Smooth muscle cell (in vitro differentiated cells): ENCODE data around the gene FOXS1. TPM values are rescaled to one million over a fixed set of nuclear protein-coding genes. Genes with fewer than 3 reads are reported as not detected.

ENCODE experiments used
- DNase-seq: peaks from one replicate; lab custom pipeline; 2025; ENCODE audit not compliant: unreplicated experiment; lab: John Stamatoyannopoulos, UW
- H2AFZ ChIP-seq: fragments of 200-600 bp; sonication (generic); 2 replicates; pipeline ENCODE4 v1.6.0; 2016; ENCODE audit warnings: antibody characterized with exemption, low read depth, mild to moderate bottlenecking
- H3F3A ChIP-seq: fragments of 200-600 bp; sonication (generic); 2 replicates; pipeline ENCODE4 v1.6.0; 2017; ENCODE audit warnings: antibody characterized with exemption, low read depth
- H3K27ac ChIP-seq: fragments of 200-600 bp; sonication (generic); 2 replicates; pipeline ENCODE4 v1.5.1; 2016; ENCODE audit warnings: low read depth, mild to moderate bottlenecking
- H3K27me3 ChIP-seq: fragments of 200-600 bp; sonication (generic); 2 replicates; pipeline ENCODE4 v1.6.1; 2016; ENCODE audit warnings: low read depth, mild to moderate bottlenecking
- H3K36me3 ChIP-seq: fragments of 200-600 bp; sonication (generic); 2 replicates; pipeline ENCODE4 v1.5.1; 2016; ENCODE audit warnings: low read depth
- H3K4me1 ChIP-seq: fragments of 200-600 bp; sonication (generic); 2 replicates; pipeline ENCODE4 v1.5.1; 2016; ENCODE audit warnings: low read depth
- H3K4me2 ChIP-seq: fragments of 200-600 bp; sonication (generic); 2 replicates; pipeline ENCODE4 v1.6.0; 2016; ENCODE audit warnings: mild to moderate bottlenecking
- H3K4me3 ChIP-seq: fragments of 200-600 bp; sonication (generic); 2 replicates; pipeline ENCODE4 v1.5.1; 2016; ENCODE audit warnings: mild to moderate bottlenecking
- H3K79me2 ChIP-seq: fragments of 200-600 bp; sonication (generic); 2 replicates; pipeline ENCODE4 v1.6.0; 2016; ENCODE audit warnings: low read depth, mild to moderate bottlenecking
- H3K9ac ChIP-seq: fragments of 200-600 bp; sonication (generic); 2 replicates; pipeline ENCODE4 v1.6.0; 2016; ENCODE audit warnings: low read depth
- H3K9me3 ChIP-seq: fragments of 200-600 bp; sonication (generic); replicated peaks from 2 replicates; pipeline ENCODE4 v1.5.1; 2016; ENCODE audit warnings: low read depth
- H4K20me1 ChIP-seq: fragments of 200-600 bp; sonication (generic); 2 replicates; pipeline ENCODE4 v1.6.0; 2016; ENCODE audit warnings: low read depth
- CTCF ChIP-seq: fragments of 200-600 bp; sonication (generic); IDR thresholded peaks from 2 replicates; pipeline ENCODE4 v1.5.1; 2017; ENCODE audit warnings: borderline replicate concordance, mild to moderate bottlenecking, antibody characterized with exemption; ENCODE audit not compliant: insufficient read depth, poor library complexity, severe bottlenecking
- WGBS: methylation state at CpG from one replicate; pipeline ENCODE4 v1.1.7; 2016; ENCODE audit warnings: low lambda C conversion rate; 5-methylcytosine and 5-hydroxymethylcytosine counted together
- polyA plus RNA-seq: library from polyadenylated mRNA; unstranded; fragments of >200 nt; fragmentation: Nextera tagmentation; extraction: Ambion mirVana; gene quantifications from 2 replicates; pipeline ENCODE4 v1.2.1, GENCODE V29; 2016
- total RNA-seq: library from RNA; depleted of rRNA; stranded (reverse); fragments of >200 nt; gene quantifications from 2 replicates; pipeline ENCODE4 v1.2.3, GENCODE V29; 2014

FOXS1 gene
- total and polyA plus RNA-seq, 2 experiments from 2014 or later, result 0.09 to 3.3 TPM

GRCh38 chr20:31818376-31818908 is 27.0 kb downstream of the FOXS1 start:
- Histone ChIP-seq H3K36me3 (no peaks in the 10 kb centered on the region), H3K4me3 (no peak overlapping the region), H4K20me1 (no peaks in the 10 kb centered on the region), H3F3A (no peaks in the 10 kb centered on the region), H3K4me1 (no peaks in the 10 kb centered on the region), H3K27ac (no peak overlapping the region), H3K79me2 (no peaks in the 10 kb centered on the region), H3K27me3 (no peaks in the 10 kb centered on the region), H3K9me3 (no peaks in the 10 kb centered on the region), H3K9ac (no peak overlapping the region), H2AFZ (no peak overlapping the region), H3K4me2 (no peak overlapping the region)
- TF ChIP-seq CTCF, result no peak
- DNase-seq, result no peak
- 91% methylated on average over 8 of the region's 8 CpGs for WGBS

GRCh38 chr20:31817461-31817860 is 27.9 kb downstream of the FOXS1 start:
- H3K4me1 ChIP-seq, result no peaks in the 10 kb centered on the region
- no peak overlapping the region for H3K27ac ChIP-seq
- H3K9me3 ChIP-seq, result no peaks in the 10 kb centered on the region
- no peak overlapping the region for H3K4me2 ChIP-seq
- no peak for TF ChIP-seq CTCF
- H3F3A ChIP-seq, result no peaks in the 10 kb centered on the region
- no peak overlapping the region for H3K4me3 ChIP-seq
- H4K20me1 ChIP-seq, result no peaks in the 10 kb centered on the region
- H2AFZ ChIP-seq, result no peak overlapping the region
- WGBS, result 93% methylated on average over 5 of the region's 5 CpGs
- H3K36me3 ChIP-seq, result no peaks in the 10 kb centered on the region
- no peaks in the 10 kb centered on the region for H3K27me3 ChIP-seq
- no peak overlapping the region for H3K9ac ChIP-seq
- no peak for DNase-seq
- no peaks in the 10 kb centered on the region for H3K79me2 ChIP-seq

GRCh38 chr20:31816221-31816620 is 29.2 kb downstream of the FOXS1 start:
- H3K9me3 ChIP-seq, result no peaks in the 10 kb centered on the region
- 92% methylated on average over 5 of the region's 5 CpGs for WGBS
- H2AFZ ChIP-seq, result no peak overlapping the region

More at GRCh38 chr20:31816221-31816620, 29.2 kb downstream of the FOXS1 start:
- DNase-seq, result no peak
- Histone ChIP-seq H3K36me3 (no peaks in the 10 kb centered on the region), H3K27me3 (no peaks in the 10 kb centered on the region), H3K4me3 (no peak overlapping the region), H3K9ac (no peak overlapping the region), H3F3A (no peaks in the 10 kb centered on the region), H3K27ac (no peak overlapping the region), H4K20me1 (no peaks in the 10 kb centered on the region), H3K4me1 (no peaks in the 10 kb centered on the region), H3K4me2 (no peak overlapping the region), H3K79me2 (no peaks in the 10 kb centered on the region)
- no peak for TF ChIP-seq CTCF
